GM23248 (cell line): Measurements from ENCODE around the gene PIP. TPM values are rescaled to one million over a fixed set of nuclear protein-coding genes. Genes with fewer than 3 reads are reported as not detected.
"Not testable (repeated sequence)": the region's sequence is repeated elsewhere in the genome, so short reads cannot be mapped to it uniquely, and the experiment has no call there.

ENCODE experiments used
- DNase-seq: peaks from one replicate; pipeline ENCODE4 v3.0.0-alpha.2; 2015
- H2AFZ ChIP-seq: fragments of 200-600 bp; sonication (generic); 2 replicates; pipeline ENCODE4 v1.6.1; 2016; ENCODE audit warnings: antibody characterized with exemption
- H3F3A ChIP-seq: fragments of 200-600 bp; sonication (generic); 2 replicates; pipeline ENCODE4 v1.6.1; 2016; ENCODE audit warnings: mild to moderate bottlenecking, antibody characterized with exemption, mixed run types; ENCODE audit not compliant: insufficient read depth
- H3K27ac ChIP-seq: fragments of 200-600 bp; sonication (generic); 2 replicates; pipeline ENCODE4 v1.5.1; 2016; ENCODE audit warnings: mild to moderate bottlenecking
- H3K27me3 ChIP-seq: fragments of 200-600 bp; sonication (generic); replicated peaks from 2 replicates; pipeline ENCODE4 v1.6.1; 2016; ENCODE audit warnings: mild to moderate bottlenecking; ENCODE audit not compliant: insufficient read depth
- H3K36me3 ChIP-seq: fragments of 200-600 bp; sonication (generic); 2 replicates; pipeline ENCODE4 v1.6.1; 2016; ENCODE audit warnings: low read depth, mild to moderate bottlenecking
- H3K4me1 ChIP-seq: fragments of 200-600 bp; sonication (generic); 2 replicates; pipeline ENCODE4 v1.6.1; 2016; ENCODE audit warnings: mild to moderate bottlenecking; ENCODE audit not compliant: insufficient read depth
- H3K4me2 ChIP-seq: fragments of 200-600 bp; sonication (generic); one replicate; pipeline ENCODE4 v1.6.1; 2016; ENCODE audit warnings: mild to moderate bottlenecking; ENCODE audit not compliant: unreplicated experiment
- H3K4me3 ChIP-seq: fragments of 200-600 bp; sonication (generic); 2 replicates; pipeline ENCODE4 v1.5.1; 2016; ENCODE audit warnings: mild to moderate bottlenecking
- H3K79me2 ChIP-seq: fragments of 200-600 bp; sonication (generic); 2 replicates; pipeline ENCODE4 v1.6.1; 2016; ENCODE audit warnings: mild to moderate bottlenecking; ENCODE audit not compliant: insufficient read depth
- H3K9ac ChIP-seq: fragments of 200-600 bp; sonication (generic); 2 replicates; pipeline ENCODE4 v1.6.1; 2016; ENCODE audit warnings: mild to moderate bottlenecking
- H3K9me2 ChIP-seq: fragments of 200-600 bp; sonication (generic); 2 replicates; pipeline ENCODE4 v1.6.1; 2016; ENCODE audit warnings: mixed run types, mild to moderate bottlenecking, moderate library complexity; ENCODE audit not compliant: insufficient read depth
- H3K9me3 ChIP-seq: fragments of 200-600 bp; sonication (generic); one replicate; pipeline ENCODE4 v1.6.1; 2017; ENCODE audit warnings: low read depth
- H4K20me1 ChIP-seq: fragments of 200-600 bp; sonication (generic); 2 replicates; pipeline ENCODE4 v1.6.0; 2016; ENCODE audit not compliant: insufficient read depth
- EZH2 ChIP-seq: fragments of 200-600 bp; sonication (generic); IDR thresholded peaks from 2 replicates; pipeline ENCODE4 v1.6.1; 2018; ENCODE audit warnings: antibody characterized with exemption, mild to moderate bottlenecking; ENCODE audit not compliant: insufficient read depth, poor library complexity, severe bottlenecking
- EZH2phosphoT487 ChIP-seq: fragments of 200-600 bp; sonication (generic); IDR thresholded peaks from 2 replicates; pipeline ENCODE4 v1.6.1; 2018; ENCODE audit warnings: antibody characterized with exemption, moderate library complexity, mild to moderate bottlenecking, low read depth; ENCODE audit not compliant: insufficient read depth
- WGBS, 2 experiments: methylation state at CpG; one replicate each; pipeline ENCODE4 v1.1.6; 2015 to 2017; ENCODE audit warnings: low lambda C conversion rate in 2 of 2, low coverage in 1 of 2; ENCODE audit errors: missing lambda C conversion rate in 2 of 2; 5-methylcytosine and 5-hydroxymethylcytosine counted together
- in situ Hi-C: fragments of 300-500 bp; cut with MboI; formaldehyde crosslinking; loops from 2 replicates; pipeline ENCODE4 v1.15.0; 2020
- polyA plus RNA-seq: library from polyadenylated mRNA; unstranded; fragments of >200 nt; fragmentation: Nextera tagmentation; extraction: Ambion mirVana; gene quantifications from 2 replicates; pipeline ENCODE4 v1.2.1, GENCODE V29; 2016
- total RNA-seq: library from RNA; depleted of rRNA; stranded (reverse); fragments of >200 nt; shearing (Covaris generic); gene quantifications from 2 replicates; pipeline ENCODE4 v1.2.3, GENCODE V29; 2014; rRNA removed

Gene PIP
- total RNA-seq (not detected in 2 replicates), polyA plus RNA-seq (not detected in 2 replicates)

GRCh38 chr7:143131781-143132180, at the start of gene PIP:
TSS of gene PIP (plus strand) at chr7:143132077. CDS start at chr7:143132117, 40 bp downstream.
- no peak within 1 kb of the TSS for H3K4me3 ChIP-seq
- WGBS, 2 experiments, result 5 to 6% methylated on average over 4 of the region's 4 CpGs
- H2AFZ ChIP-seq, result no peak within 1 kb of the TSS
- H3K4me2 ChIP-seq, result no peak within 1 kb of the TSS
- H3K9me2 ChIP-seq, result no peaks in the 10 kb centered on the region
- DNase-seq, result no peak
- no peak within 1 kb of the TSS for H3K9ac ChIP-seq
- in situ Hi-C loops, result no loop called here
- H3K4me1 ChIP-seq, result no peaks in the 10 kb centered on the region
- H3K9me3 ChIP-seq, result no peaks in the 10 kb centered on the region
- no peaks in the 10 kb centered on the region for H3F3A ChIP-seq
- no peaks in the 10 kb centered on the region for H3K79me2 ChIP-seq
- TF ChIP-seq EZH2 (no peak), EZH2phosphoT487 (no peak)
- H3K27me3 ChIP-seq, result no peaks in the 10 kb centered on the region
- H4K20me1 ChIP-seq, result no peaks in the 10 kb centered on the region
- no peak within 1 kb of the TSS for H3K27ac ChIP-seq
- no peaks in the 10 kb centered on the region for H3K36me3 ChIP-seq

GRCh38 chr7:143085109-143085508, 46.8 kb upstream of the PIP start:
- no peaks in the 10 kb centered on the region for H3K79me2 ChIP-seq
- no peaks in the 10 kb centered on the region; the same call in 1 of the 2 replicates for H3K27me3 ChIP-seq
- no peak overlapping the region for H3K27ac ChIP-seq
- no peaks in the 10 kb centered on the region for H3K4me1 ChIP-seq
- no peaks in the 10 kb centered on the region for H3K9me3 ChIP-seq
- H3F3A ChIP-seq, result no peaks in the 10 kb centered on the region
- no peak overlapping the region for H3K4me2 ChIP-seq
- WGBS, 2 experiments, result 23 to 26% methylated on average over 1 of the region's 1 CpG
- H3K9ac ChIP-seq, result no peak overlapping the region
- H3K4me3 ChIP-seq, result no peak overlapping the region
- no peaks in the 10 kb centered on the region for H3K9me2 ChIP-seq
- no peak for TF ChIP-seq EZH2phosphoT487
- TF ChIP-seq EZH2, result no peak
- DNase-seq, result no peak
- no peaks in the 10 kb centered on the region for H3K36me3 ChIP-seq
- H2AFZ ChIP-seq, result no peak overlapping the region
- H4K20me1 ChIP-seq, result no peaks in the 10 kb centered on the region
- in situ Hi-C loops, result no loop called here

GRCh38 chr7:143085610-143086009, 46.3 kb upstream of the PIP start:
- H2AFZ ChIP-seq, H3K4me1 ChIP-seq, H3K4me3 ChIP-seq, H4K20me1 ChIP-seq, in situ Hi-C loops, H3K36me3 ChIP-seq, DNase-seq, H3K9ac ChIP-seq, H3K27me3 ChIP-seq, H3K27ac ChIP-seq, H3K4me2 ChIP-seq, H3F3A ChIP-seq, H3K79me2 ChIP-seq, H3K9me3 ChIP-seq, H3K9me2 ChIP-seq: not testable (repeated sequence)
- 5 to 7% methylated on average over 2 to 3 of the region's 3 CpGs for WGBS, 2 experiments

- in situ Hi-C loops, H3K36me3 ChIP-seq, H3K9me3 ChIP-seq, DNase-seq, H3K79me2 ChIP-seq, H3K9ac ChIP-seq, H3K27ac ChIP-seq, H3K27me3 ChIP-seq, H3K4me1 ChIP-seq, H3K4me2 ChIP-seq, H3K4me3 ChIP-seq, H2AFZ ChIP-seq, H4K20me1 ChIP-seq, H3F3A ChIP-seq, H3K9me2 ChIP-seq: not testable (repeated sequence)
- 55% methylated on average over 16 of the region's 16 CpGs for WGBS, 2 experiments
These were observed 43.2 kb upstream of the PIP start for GRCh38 chr7:143088549-143089231.

GRCh38 chr7:143096146-143096545, 35.7 kb upstream of the PIP start:
- in situ Hi-C loops, result no loop called here

GRCh38 chr7:143099579-143099978, 32.3 kb upstream of the PIP start:
- H3K4me3 ChIP-seq, H3F3A ChIP-seq, in situ Hi-C loops, H3K36me3 ChIP-seq, H4K20me1 ChIP-seq, H3K9ac ChIP-seq, H3K9me3 ChIP-seq, H3K27me3 ChIP-seq, H3K4me1 ChIP-seq, H3K9me2 ChIP-seq, H2AFZ ChIP-seq, DNase-seq, H3K79me2 ChIP-seq, H3K27ac ChIP-seq, H3K4me2 ChIP-seq: not testable (repeated sequence)
- 7 to 8% methylated on average over 1 of the region's 1 CpG for WGBS, 2 experiments

More at GRCh38 chr7:143096146-143096545, 35.7 kb upstream of the PIP start:
- no peaks in the 10 kb centered on the region for H3K27me3 ChIP-seq
- H3K79me2 ChIP-seq, result no peaks in the 10 kb centered on the region
- H2AFZ ChIP-seq, result no peak overlapping the region
- no peak overlapping the region for H3K9ac ChIP-seq
- no peak for TF ChIP-seq EZH2
- TF ChIP-seq EZH2phosphoT487, result no peak
- H3K4me2 ChIP-seq, result no peak overlapping the region
- H4K20me1 ChIP-seq, result no peaks in the 10 kb centered on the region
- no peak overlapping the region for H3K4me3 ChIP-seq
- H3K4me1 ChIP-seq, result no peaks in the 10 kb centered on the region
- no peaks in the 10 kb centered on the region for H3K9me2 ChIP-seq
- H3K27ac ChIP-seq, result no peak overlapping the region
- H3F3A ChIP-seq, result no peaks in the 10 kb centered on the region
- H3K9me3 ChIP-seq, result peaks cover 6% of the 10 kb centered on the region
- no peak for DNase-seq
- 9 to 12% methylated on average over 2 of the region's 2 CpGs for WGBS, 2 experiments
- H3K36me3 ChIP-seq, result no peaks in the 10 kb centered on the region
